Dendritic cell treated with granulocyte-macrophage colony-stimulating factor and Interleukin-4, amounts not matched to agents 40 ng/mL and 50 ng/mL, for 4 days (primary cell): ENCODE data around the gene SLC19A2.

Source experiments
- H3K27ac Mint-ChIP-seq: one replicate; pipeline ENCODE4 v1.8.0; 2022; ENCODE audit warnings: mild to moderate bottlenecking, mixed read lengths
- H3K27me3 Mint-ChIP-seq: one replicate; pipeline ENCODE4 v1.8.0; 2022; ENCODE audit warnings: mild to moderate bottlenecking, mixed read lengths
- H3K36me3 Mint-ChIP-seq: one replicate; pipeline ENCODE4 v1.8.0; 2022; ENCODE audit warnings: low read depth, mixed read lengths
- H3K4me1 Mint-ChIP-seq: one replicate; pipeline ENCODE4 v1.8.0; 2022; ENCODE audit warnings: low read depth, mixed read lengths
- H3K4me3 Mint-ChIP-seq: one replicate; pipeline ENCODE4 v1.8.0; 2022; ENCODE audit warnings: mild to moderate bottlenecking, moderate library complexity, mixed read lengths
- H3K9me3 Mint-ChIP-seq: one replicate; pipeline ENCODE4 v1.8.0; 2022; ENCODE audit warnings: mixed read lengths
- intact Hi-C: fragments of 100-400 bp; cut with micrococcal nuclease; formaldehyde crosslinking; loops from one replicate; pipeline ENCODE4 v1.15.0; 2022

Gene SLC19A2

DNA sequence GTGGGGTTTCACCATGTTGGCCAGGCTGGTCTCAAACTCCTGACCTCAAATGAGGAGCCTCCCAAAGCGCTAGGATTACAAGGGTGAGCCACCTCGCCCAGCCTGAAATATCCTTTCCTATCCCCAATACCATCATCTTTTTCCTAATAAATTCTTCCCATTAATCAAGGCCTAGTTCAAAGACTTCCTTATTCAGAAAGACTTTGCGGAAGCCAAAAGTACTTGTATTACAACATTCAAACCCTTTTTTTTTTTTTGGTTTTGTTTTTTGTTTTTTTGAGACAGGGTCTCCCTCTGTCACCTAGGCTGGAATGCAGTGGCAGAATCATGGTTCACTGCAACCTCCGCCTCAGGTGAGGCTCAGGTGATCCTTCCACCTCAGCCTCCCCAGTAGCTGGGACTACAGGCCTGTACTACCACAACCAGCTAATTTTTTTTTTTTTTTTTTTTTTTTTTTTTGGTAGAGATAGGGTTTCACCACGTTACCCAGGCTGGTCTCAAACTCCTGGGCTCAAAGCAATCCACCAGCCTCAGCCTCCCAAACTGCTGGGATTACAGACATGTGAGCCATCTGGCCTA, 7.6 kb downstream of the SLC19A2 start:
- no peaks in the 10 kb centered on the region for H3K9me3 Mint-ChIP-seq
- peaks cover 33% of the 10 kb centered on the region for H3K4me1 Mint-ChIP-seq
- H3K4me3 Mint-ChIP-seq, result peak overlapping the region; percentile 40
- intact Hi-C loops, result loop anchor here (2.0 kb wide), 1 partner anchor 331 kb away; no protein-coding TSS in a partner anchor
- H3K27ac Mint-ChIP-seq, result peak overlapping the region; percentile 73
- no peaks in the 10 kb centered on the region for H3K27me3 Mint-ChIP-seq
- H3K36me3 Mint-ChIP-seq, result peaks cover 15% of the 10 kb centered on the region

DNA sequence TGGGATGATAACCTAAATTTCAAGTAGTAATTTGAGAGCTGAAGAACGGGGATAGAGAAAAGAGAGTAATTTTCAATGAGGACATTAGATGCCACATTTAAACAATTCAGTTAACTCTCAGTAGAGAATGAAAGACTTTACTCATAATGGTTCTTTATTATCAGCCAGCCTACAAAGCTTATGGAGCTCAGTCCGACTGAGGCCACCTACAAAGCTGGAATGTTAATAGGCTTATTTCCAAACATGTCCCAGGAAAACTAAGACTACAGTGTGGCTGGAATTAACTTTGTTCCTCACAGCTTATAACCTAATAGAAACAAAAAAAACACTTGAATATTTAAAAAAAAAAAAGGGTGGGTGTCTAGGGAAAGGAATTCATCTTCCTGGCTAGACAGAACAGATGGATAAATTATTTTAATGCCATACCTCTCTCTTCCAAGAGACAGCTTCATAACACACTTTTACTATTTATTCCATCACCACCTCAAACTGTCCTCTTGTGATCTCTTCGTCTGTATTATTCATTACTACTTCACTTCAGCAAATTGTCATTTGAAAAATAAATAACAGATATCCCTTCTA, 9.8 kb downstream of the SLC19A2 start:
- Mint-ChIP-seq H3K36me3 (peaks cover 15% of the 10 kb centered on the region), H3K9me3 (no peaks in the 10 kb centered on the region), H3K4me1 (peaks cover 25% of the 10 kb centered on the region), H3K27me3 (no peaks in the 10 kb centered on the region), H3K4me3 (no peak overlapping the region), H3K27ac (no peak overlapping the region)
- intact Hi-C loops, result no loop called here

DNA sequence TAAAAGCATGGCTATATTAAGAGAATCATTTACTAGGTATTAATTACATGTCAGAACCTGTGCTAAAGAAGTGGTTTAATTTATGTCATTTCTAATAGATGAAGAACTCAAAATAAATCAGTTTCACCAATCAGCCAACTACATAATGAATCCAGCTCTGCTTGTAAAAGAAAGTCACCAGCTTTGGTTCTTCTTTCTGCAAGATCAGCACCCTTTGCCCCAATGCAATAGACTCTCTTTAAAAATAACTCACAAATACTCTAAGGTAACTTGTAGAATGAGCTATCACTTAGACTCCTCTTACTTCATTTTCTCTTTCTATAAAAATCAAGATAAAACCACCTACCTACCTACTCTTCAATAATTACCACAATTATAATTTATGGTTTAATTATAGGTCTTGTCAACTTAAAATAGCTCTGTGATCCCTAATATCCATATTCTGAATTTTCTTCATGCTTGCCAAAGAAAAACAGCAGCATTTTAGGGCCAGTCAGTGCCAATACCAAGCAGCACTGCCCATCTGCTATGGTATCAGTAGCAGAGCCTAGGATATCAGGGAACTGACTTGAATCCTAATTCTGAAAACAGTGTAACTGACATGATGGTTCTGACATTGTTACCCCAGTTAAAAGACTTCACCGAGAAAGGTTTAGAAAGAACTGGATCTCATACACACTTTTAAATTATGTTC, 11.3 kb downstream of the SLC19A2 start:
- Mint-ChIP-seq H3K4me3 (no peak overlapping the region), H3K9me3 (no peaks in the 10 kb centered on the region), H3K36me3 (peaks cover 15% of the 10 kb centered on the region), H3K27me3 (no peaks in the 10 kb centered on the region), H3K4me1 (peaks cover 18% of the 10 kb centered on the region), H3K27ac (no peak overlapping the region)
- intact Hi-C loops, result no loop called here

DNA sequence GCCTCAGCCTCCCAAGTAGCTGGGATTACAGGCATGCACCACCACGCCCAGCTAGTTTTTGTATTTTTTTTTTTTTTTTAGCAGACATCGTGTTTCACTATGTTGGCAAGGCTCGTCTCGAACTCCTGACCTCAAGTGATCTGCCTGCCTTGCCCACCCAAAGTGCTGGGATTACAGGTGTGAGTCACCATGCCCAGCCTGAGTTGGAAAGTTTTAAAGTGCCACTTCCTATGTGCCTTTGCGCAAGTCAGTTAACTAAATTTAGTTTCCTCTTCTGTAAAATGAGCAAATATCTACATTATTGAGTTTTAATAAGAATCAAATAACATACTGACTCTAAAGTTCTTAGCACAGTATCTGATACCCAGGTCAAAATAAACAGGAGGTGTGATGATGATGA, 12.4 kb downstream of the SLC19A2 start:
- Mint-ChIP-seq H3K4me3 (no peak overlapping the region), H3K36me3 (peaks cover 15% of the 10 kb centered on the region), H3K27ac (no peak overlapping the region), H3K4me1 (peaks cover 12% of the 10 kb centered on the region), H3K9me3 (no peaks in the 10 kb centered on the region), H3K27me3 (no peaks in the 10 kb centered on the region)
- intact Hi-C loops, result no loop called here

DNA sequence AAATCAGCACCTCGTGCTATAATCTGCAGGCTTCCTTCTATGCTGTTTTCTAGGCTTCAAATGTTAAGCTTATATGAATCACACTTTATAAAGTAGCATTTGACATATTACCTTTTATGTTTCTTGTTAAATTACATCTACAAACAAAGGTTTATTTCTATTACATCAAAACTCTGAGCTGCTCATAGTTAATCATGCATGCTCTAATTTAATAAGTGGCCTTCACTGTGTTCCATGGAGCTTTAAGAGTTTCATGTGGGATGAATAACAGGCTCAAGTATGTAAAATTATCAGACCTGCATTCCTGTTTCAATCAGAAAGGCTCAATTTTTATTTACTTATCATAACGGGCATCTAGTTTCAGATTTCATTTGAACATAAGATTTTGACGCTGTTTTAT, 13.0 kb downstream of the SLC19A2 start:
- Mint-ChIP-seq H3K36me3 (peaks cover 15% of the 10 kb centered on the region), H3K4me1 (peaks cover 6% of the 10 kb centered on the region), H3K27me3 (no peaks in the 10 kb centered on the region), H3K9me3 (no peaks in the 10 kb centered on the region), H3K4me3 (no peak overlapping the region), H3K27ac (no peak overlapping the region)
- intact Hi-C loops, result no loop called here

DNA sequence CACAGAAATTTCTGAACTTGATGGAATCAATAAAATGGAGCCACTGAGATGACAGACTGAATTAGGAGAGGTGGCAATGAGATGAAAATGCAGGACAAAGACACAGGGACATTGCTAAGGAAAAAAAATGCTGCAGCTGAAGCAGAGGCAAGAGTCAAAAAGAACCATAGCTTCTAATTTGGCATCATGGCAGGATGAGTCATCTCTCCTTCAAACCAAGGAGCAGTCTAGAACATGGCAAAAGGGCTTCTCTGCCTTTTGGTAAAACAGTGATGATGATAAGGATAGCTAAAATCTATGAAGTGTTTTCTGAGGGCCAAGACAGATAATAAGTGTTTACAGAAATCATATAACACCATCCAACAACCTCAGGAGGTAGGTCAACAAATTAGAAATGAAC, 16.8 kb downstream of the SLC19A2 start:
- H3K27ac Mint-ChIP-seq, result no peak overlapping the region
- H3K4me1 Mint-ChIP-seq, result no peaks in the 10 kb centered on the region
- H3K27me3 Mint-ChIP-seq, result no peaks in the 10 kb centered on the region
- intact Hi-C loops, result no loop called here
- no peak overlapping the region for H3K4me3 Mint-ChIP-seq
- H3K36me3 Mint-ChIP-seq, result no peaks in the 10 kb centered on the region
- no peaks in the 10 kb centered on the region for H3K9me3 Mint-ChIP-seq

DNA sequence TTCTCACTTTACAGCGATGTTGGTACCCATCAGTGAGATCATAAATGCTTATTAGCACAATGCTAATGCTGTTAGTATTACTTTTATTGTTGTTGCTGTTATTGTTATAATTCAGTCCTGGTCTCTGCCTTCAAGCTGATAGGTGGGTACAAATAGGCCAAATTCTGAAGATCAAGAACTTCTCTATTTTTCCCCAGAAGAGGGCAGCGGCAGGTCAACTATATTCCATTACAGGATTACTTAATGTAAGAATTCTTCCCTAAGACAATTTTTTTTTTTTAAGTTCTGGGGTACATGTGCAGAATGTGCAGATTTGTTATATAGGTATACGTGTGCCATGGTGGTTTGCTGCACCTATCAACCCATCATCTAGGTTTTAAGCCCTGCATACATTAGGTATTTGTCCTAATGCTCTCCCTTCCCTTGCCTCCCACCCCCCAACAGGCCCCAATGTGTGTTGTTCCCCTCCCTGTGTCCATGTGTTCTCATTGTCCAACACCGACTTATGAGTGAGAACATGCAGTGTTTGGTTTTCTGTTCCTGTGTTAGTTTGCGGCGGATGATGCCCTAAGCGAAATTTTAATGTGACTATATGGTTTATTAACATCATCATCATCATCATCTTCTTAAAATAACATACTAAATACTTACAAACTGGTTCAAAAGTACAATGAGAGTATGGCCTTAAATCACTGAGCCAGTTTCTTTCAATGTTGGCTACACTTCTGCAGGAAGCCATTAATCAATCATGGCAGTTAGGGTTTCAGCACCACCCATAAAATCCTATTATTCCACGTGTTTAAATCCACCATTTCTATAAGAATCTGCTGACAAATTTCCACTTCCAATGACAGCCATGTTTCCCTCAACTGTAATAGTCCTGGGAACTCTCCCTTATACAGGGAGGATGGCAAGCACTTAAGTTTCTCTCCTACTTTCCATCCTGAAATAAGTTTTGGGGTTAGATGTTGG, 19.2 kb downstream of the SLC19A2 start:
- intact Hi-C loops, result loop anchor here (1.0 kb wide), 1 partner anchor 80 kb away; no protein-coding TSS in a partner anchor
- H3K4me3 Mint-ChIP-seq, result no peak overlapping the region
- H3K27ac Mint-ChIP-seq, result no peak overlapping the region
- H3K27me3 Mint-ChIP-seq, result no peaks in the 10 kb centered on the region
- no peaks in the 10 kb centered on the region for H3K9me3 Mint-ChIP-seq
- H3K36me3 Mint-ChIP-seq, result peaks cover 7% of the 10 kb centered on the region
- H3K4me1 Mint-ChIP-seq, result no peaks in the 10 kb centered on the region

DNA sequence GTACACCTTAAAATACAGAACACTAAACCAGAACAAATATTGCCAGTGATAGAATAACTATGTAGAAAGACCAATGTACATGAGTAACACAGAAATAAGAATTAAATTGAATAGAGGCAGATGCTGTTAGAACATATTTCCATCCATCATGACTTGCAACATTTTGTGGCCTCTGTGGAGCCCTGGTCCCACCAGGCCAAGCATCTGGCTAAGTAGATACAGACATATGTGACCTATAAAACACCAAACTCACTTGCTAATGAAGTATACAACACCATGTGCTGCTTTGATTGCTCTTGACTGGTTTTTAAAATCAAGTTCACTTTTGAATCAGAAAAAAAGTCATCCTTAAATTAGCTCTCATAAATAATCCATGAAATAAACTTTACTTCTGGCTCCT, 20.5 kb downstream of the SLC19A2 start:
- peaks cover 7% of the 10 kb centered on the region for H3K36me3 Mint-ChIP-seq
- H3K27me3 Mint-ChIP-seq, result peaks cover 3% of the 10 kb centered on the region
- intact Hi-C loops, result no loop called here
- H3K9me3 Mint-ChIP-seq, result no peaks in the 10 kb centered on the region
- H3K4me3 Mint-ChIP-seq, result no peak overlapping the region
- no peak overlapping the region for H3K27ac Mint-ChIP-seq
- H3K4me1 Mint-ChIP-seq, result peaks cover 9% of the 10 kb centered on the region

DNA sequence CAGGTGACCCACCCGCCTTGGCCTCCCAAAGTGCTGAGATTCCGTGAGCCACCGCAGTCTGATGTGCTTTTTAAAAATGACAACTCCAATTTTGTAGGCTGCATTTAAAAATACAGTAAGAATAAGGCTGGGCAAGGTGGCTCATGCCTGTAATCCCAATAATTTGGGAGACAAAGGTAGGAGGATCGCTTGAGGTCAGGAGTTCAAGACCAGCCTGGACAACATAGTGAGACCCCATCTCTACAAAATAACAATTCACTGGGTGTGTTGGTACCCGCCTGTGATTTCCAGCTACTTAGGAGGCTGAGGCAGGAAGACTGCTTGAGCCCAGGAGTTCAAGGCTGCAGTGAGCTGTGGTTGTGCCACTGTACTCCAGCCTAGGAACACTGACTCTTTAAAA, 23.4 kb downstream of the SLC19A2 start:
- intact Hi-C loops, result no loop called here
- H3K9me3 Mint-ChIP-seq, result peaks cover 3% of the 10 kb centered on the region
- peaks cover 4% of the 10 kb centered on the region for H3K27me3 Mint-ChIP-seq
- no peak overlapping the region for H3K27ac Mint-ChIP-seq
- H3K4me3 Mint-ChIP-seq, result no peak overlapping the region
- peaks cover 12% of the 10 kb centered on the region for H3K4me1 Mint-ChIP-seq
- H3K36me3 Mint-ChIP-seq, result peaks cover 7% of the 10 kb centered on the region

DNA sequence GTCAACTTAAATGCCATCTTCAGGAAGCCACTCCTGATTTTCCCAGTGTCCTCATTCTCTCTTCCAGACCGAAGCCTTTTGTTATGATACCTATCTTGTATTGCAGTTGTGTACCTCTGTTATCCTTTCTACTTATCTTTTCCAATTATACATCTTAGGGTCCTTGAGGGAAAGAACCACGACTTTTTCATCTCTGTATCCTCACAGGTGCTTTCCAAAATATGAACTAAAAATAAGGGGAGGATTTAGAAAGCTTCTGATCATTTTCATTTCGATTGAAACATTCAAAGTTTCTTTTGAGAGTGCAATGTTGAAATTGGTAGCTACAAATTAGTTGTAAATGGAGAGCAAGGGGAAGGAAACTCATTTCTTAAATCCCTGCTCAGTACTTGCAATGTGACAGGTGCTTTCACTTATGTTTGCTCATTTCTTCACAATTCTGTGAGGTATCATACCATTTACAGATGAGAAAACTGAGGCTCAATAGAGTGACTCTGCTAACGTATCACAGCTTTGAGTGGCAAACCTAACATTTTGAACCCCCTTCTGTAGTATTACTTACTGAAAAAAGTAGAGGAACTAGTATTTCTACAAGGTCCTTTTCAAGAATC, 24.2 kb downstream of the SLC19A2 start:
- intact Hi-C loops, result no loop called here
- Mint-ChIP-seq H3K27me3 (peaks cover 4% of the 10 kb centered on the region), H3K36me3 (peaks cover 7% of the 10 kb centered on the region), H3K27ac (no peak overlapping the region), H3K4me3 (no peak overlapping the region), H3K9me3 (peaks cover 10% of the 10 kb centered on the region), H3K4me1 (peaks cover 12% of the 10 kb centered on the region)

DNA sequence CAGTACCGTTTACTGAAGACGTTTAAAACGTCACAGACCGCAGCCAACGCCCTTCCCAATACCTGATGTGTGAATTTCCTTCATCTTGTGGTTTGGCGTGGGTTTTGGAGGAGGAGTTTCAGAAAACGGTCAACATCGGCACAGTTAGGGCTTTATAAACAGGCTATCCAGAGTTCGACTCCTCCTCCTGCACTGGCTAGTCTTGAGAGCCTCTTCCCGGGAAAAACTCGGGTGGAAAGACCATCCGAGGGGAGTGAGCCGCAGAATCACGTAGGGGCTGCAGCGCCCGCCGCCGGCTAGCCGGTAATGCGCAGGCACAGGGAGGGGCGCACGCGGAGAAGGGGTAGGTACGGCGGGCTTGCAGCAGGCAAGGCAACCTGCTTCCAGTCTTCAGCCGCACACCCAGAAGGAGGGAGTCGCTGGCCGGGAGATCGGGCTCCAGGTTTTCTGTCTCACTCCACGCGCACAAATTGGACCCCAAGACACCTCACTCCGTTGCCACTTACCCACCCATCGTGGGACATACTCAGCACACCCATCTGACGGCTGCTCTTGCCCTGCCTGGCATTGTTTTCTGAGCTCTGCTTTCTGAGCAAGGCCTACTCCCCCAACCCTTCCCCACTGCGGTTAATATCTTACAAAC, 25.4 kb downstream of the SLC19A2 start:
- Mint-ChIP-seq H3K4me1 (peaks cover 12% of the 10 kb centered on the region), H3K27me3 (peaks cover 4% of the 10 kb centered on the region), H3K36me3 (peaks cover 7% of the 10 kb centered on the region), H3K4me3 (peak overlapping the region; percentile 76), H3K9me3 (peaks cover 10% of the 10 kb centered on the region), H3K27ac (peak overlapping the region; percentile 73)
- intact Hi-C loops, result no loop called here

DNA sequence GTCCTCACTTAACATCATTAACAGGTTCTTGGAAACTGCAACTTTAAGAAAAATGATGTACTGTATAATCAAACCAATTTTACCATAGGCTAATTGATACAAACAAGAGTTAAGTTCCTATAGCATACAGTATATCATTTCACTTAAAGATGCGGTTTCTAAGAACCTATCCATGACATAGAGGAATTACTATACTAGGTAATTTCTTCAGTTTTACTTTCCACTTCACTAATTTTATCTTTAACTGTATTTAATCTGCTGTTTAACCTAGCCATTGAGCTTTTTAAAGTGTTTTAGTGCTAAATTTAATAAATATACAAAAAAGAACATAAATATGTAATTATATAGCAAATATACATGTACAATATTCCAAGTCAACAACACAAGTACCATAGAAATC, 28.3 kb downstream of the SLC19A2 start:
- Mint-ChIP-seq H3K4me3 (no peak overlapping the region), H3K27me3 (peaks cover 4% of the 10 kb centered on the region), H3K27ac (no peak overlapping the region), H3K4me1 (peaks cover 12% of the 10 kb centered on the region), H3K36me3 (no peaks in the 10 kb centered on the region), H3K9me3 (peaks cover 10% of the 10 kb centered on the region)
- intact Hi-C loops, result no loop called here

DNA sequence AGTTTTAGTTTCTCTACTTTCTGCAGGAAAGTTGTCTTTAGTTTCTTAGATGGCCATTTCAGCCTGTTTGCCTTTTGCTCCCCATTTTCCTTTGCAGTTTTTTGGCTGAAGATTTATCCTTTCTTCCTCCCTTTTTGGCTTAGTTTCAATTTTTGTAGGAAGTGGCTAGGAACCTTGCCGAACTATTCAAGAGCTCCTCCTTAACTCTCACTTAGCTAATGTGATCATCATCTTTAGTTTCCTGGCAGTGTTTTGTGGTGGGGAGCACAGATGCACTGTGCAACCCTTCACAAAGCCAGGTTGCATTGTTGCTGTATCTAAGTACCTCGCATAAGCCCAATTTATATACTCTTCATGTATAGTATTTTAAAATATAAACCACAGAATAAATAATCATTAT, 29.7 kb downstream of the SLC19A2 start:
- peaks cover 19% of the 10 kb centered on the region for H3K4me1 Mint-ChIP-seq
- intact Hi-C loops, result no loop called here
- H3K27ac Mint-ChIP-seq, result no peak overlapping the region
- H3K36me3 Mint-ChIP-seq, result no peaks in the 10 kb centered on the region
- H3K4me3 Mint-ChIP-seq, result no peak overlapping the region
- peaks cover 4% of the 10 kb centered on the region for H3K27me3 Mint-ChIP-seq
- H3K9me3 Mint-ChIP-seq, result peaks cover 10% of the 10 kb centered on the region
